Mesendoderm (in vitro differentiated cells): ENCODE results near the gene BTLA.

Experiments
- DNase-seq: peaks from one replicate; pipeline ENCODE4 v3.0.0; 2013
- H2AK5ac ChIP-seq: 2 replicates; pipeline ENCODE4 v1.6.1; 2013; ENCODE audit warnings: low read length, inconsistent platforms
- H2BK120ac ChIP-seq: 2 replicates; pipeline ENCODE4 v1.6.1; 2013; ENCODE audit warnings: low read depth, mild to moderate bottlenecking, low read length, moderate library complexity, mixed read lengths
- H2BK15ac ChIP-seq: replicated peaks from 2 replicates; pipeline ENCODE4 v1.6.1; 2013; ENCODE audit warnings: low read depth, mild to moderate bottlenecking, moderate library complexity
- H2BK5ac ChIP-seq: 2 replicates; pipeline ENCODE4 v1.6.1; 2013; ENCODE audit warnings: low read length, inconsistent platforms
- H3K18ac ChIP-seq: 2 replicates; pipeline ENCODE4 v1.6.1; 2013; ENCODE audit warnings: mild to moderate bottlenecking, low read length, mixed read lengths
- H3K23ac ChIP-seq: one replicate; pipeline ENCODE4 v1.6.1; 2013; ENCODE audit warnings: low read length
- H3K27ac ChIP-seq: 2 replicates; pipeline ENCODE4 v1.5.1; 2013; ENCODE audit warnings: low read depth, mild to moderate bottlenecking, inconsistent platforms, low read length, moderate library complexity
- H3K27me3 ChIP-seq: 2 replicates; pipeline ENCODE4 v1.6.1; 2013; ENCODE audit warnings: low read length, control low read depth, mild to moderate bottlenecking, inconsistent platforms; ENCODE audit not compliant: insufficient read depth, poor library complexity
- H3K36me3 ChIP-seq: 2 replicates; pipeline ENCODE4 v1.6.1; 2013; ENCODE audit warnings: low read length, inconsistent platforms; ENCODE audit not compliant: control insufficient read depth, insufficient read depth
- H3K4ac ChIP-seq: one replicate; pipeline ENCODE4 v1.6.1; 2013; ENCODE audit warnings: low read depth, mild to moderate bottlenecking, low read length, moderate library complexity
- H3K4me1 ChIP-seq: 2 replicates; pipeline ENCODE4 v1.6.1; 2013; ENCODE audit warnings: low read depth, low read length, inconsistent platforms; ENCODE audit not compliant: control insufficient read depth
- H3K4me2 ChIP-seq: 2 replicates; pipeline ENCODE4 v1.6.1; 2013; ENCODE audit warnings: low read length
- H3K4me3 ChIP-seq: 2 replicates; pipeline ENCODE4 v1.5.1; 2013; ENCODE audit warnings: mild to moderate bottlenecking, low read length
- H3K56ac ChIP-seq: one replicate; pipeline ENCODE4 v1.6.1; 2013; ENCODE audit warnings: low read length
- H3K79me1 ChIP-seq: 2 replicates; pipeline ENCODE4 v1.6.1; 2013; ENCODE audit warnings: low read length, inconsistent platforms
- H3K79me2 ChIP-seq: 2 replicates; pipeline ENCODE4 v1.6.1; 2013; ENCODE audit warnings: mild to moderate bottlenecking, low read length; ENCODE audit not compliant: control insufficient read depth, insufficient read depth
- H3K9ac ChIP-seq: 2 replicates; pipeline ENCODE4 v1.6.1; 2013; ENCODE audit warnings: low read length, inconsistent platforms
- H4K5ac ChIP-seq: one replicate; pipeline ENCODE4 v1.6.1; 2013; ENCODE audit warnings: low read length
- H4K8ac ChIP-seq: one replicate; pipeline ENCODE4 v1.6.1; 2013; ENCODE audit warnings: low read depth, mild to moderate bottlenecking, control low read depth, low read length, moderate library complexity
- WGBS: extraction: QIAGEN DNeasy Blood & Tissue Kit; methylation state at CpG from one replicate; pipeline ENCODE4 v1.1.7; 2013; ENCODE audit warnings: low lambda C conversion rate, missing lambda C conversion rate; ENCODE audit not compliant: insufficient coverage; ENCODE audit errors: extremely low coverage; 5-methylcytosine and 5-hydroxymethylcytosine counted together

Gene BTLA

DNA sequence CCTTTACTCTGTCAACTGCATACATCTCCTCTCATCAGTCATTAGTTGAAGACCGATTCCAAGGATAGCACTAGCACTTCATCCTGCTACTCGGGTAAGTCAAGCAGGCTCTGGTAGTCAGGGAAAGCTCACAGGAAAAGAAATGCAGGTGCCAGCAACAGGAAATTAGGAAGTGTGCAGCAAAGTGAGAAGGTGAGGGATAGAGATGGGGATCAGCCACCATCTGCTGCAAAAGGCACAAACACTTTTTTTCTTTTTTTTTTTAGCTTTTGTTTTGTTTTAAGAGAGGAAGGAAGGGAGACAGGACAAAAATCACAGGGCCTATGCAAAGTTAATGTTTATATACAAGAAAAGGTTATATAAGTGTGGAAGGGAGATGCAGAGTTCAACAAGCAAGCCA lies 9.0 kb upstream of the BTLA start:
- Histone ChIP-seq H3K4ac (no peak overlapping the region), H3K36me3 (no peaks in the 10 kb centered on the region), H3K23ac (no peak overlapping the region), H3K4me3 (no peak overlapping the region), H2BK120ac (no peak overlapping the region), H3K4me1 (no peaks in the 10 kb centered on the region), H3K27me3 (no peaks in the 10 kb centered on the region), H2BK5ac (no peak overlapping the region), H3K18ac (no peak overlapping the region), H2AK5ac (no peak overlapping the region), H3K79me1 (no peaks in the 10 kb centered on the region), H3K4me2 (no peak overlapping the region), H2BK15ac (no peak overlapping the region), H4K8ac (no peak overlapping the region), H3K27ac (no peak overlapping the region), H3K56ac (no peak overlapping the region), H3K9ac (no peak overlapping the region), H4K5ac (no peak overlapping the region), H3K79me2 (no peaks in the 10 kb centered on the region)
- no CpG with 5 or more reads among the region's 2 CpGs for WGBS
- no peak for DNase-seq

- Histone ChIP-seq H3K4ac (no peak overlapping the region), H3K4me3 (no peak overlapping the region), H3K56ac (no peak overlapping the region), H3K4me1 (no peaks in the 10 kb centered on the region), H2BK5ac (no peak overlapping the region), H3K36me3 (no peaks in the 10 kb centered on the region), H4K8ac (no peak overlapping the region), H3K18ac (no peak overlapping the region), H3K27ac (no peak overlapping the region), H2BK15ac (no peak overlapping the region), H3K79me2 (no peaks in the 10 kb centered on the region), H3K9ac (no peak overlapping the region), H4K5ac (no peak overlapping the region), H3K23ac (no peak overlapping the region), H2AK5ac (no peak overlapping the region), H3K4me2 (no peak overlapping the region), H3K27me3 (no peaks in the 10 kb centered on the region), H3K79me1 (no peaks in the 10 kb centered on the region), H2BK120ac (no peak overlapping the region)
- DNase-seq, result no peak
- no CpG with 5 or more reads among the region's 2 CpGs for WGBS
Measured at GRCh38 chr3:112505907-112506306, 6.6 kb upstream of the BTLA start.

DNA sequence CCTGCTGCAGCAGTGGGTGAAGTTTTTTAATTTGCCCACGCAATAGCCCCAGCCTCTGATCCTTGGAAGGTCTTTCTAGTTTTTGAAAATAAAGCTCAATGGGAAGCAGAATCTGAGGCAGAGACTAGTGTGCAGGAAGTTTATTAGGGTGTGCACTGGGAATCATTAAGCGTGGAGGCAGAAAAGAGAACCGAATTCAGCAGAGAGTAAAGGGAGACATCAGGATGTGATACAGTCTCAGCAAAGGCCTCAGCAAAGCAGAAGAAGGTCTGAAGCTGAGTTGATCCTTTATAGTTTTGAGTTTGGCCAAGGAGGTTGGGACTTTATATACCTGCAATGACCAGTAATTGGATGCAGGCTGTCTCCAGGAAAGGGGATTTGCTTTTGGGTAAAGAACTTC lies 4.9 kb upstream of the BTLA start:
- Histone ChIP-seq H3K18ac (no peak overlapping the region), H3K36me3 (no peaks in the 10 kb centered on the region), H4K5ac (no peak overlapping the region), H2BK120ac (no peak overlapping the region), H2AK5ac (no peak overlapping the region), H3K27me3 (no peaks in the 10 kb centered on the region), H3K79me2 (no peaks in the 10 kb centered on the region), H3K4me1 (no peaks in the 10 kb centered on the region), H4K8ac (no peak overlapping the region), H3K56ac (no peak overlapping the region), H2BK15ac (no peak overlapping the region), H3K9ac (no peak overlapping the region), H3K23ac (no peak overlapping the region), H3K79me1 (no peaks in the 10 kb centered on the region), H3K4ac (no peak overlapping the region), H3K4me3 (no peak overlapping the region), H3K4me2 (no peak overlapping the region), H3K27ac (no peak overlapping the region), H2BK5ac (no peak overlapping the region)
- no CpG with 5 or more reads among the region's 3 CpGs for WGBS
- no peak for DNase-seq

GRCh38 chr3:112503304-112503972 lies 4.2 kb upstream of the BTLA start:
- WGBS, result no CpG with 5 or more reads among the region's 4 CpGs
- H2BK15ac ChIP-seq, result no peak overlapping the region
- no peak overlapping the region for H2BK120ac ChIP-seq
- no peak overlapping the region for H3K4me3 ChIP-seq
- no peak overlapping the region for H3K27ac ChIP-seq
- H3K23ac ChIP-seq, result no peak overlapping the region
- H4K5ac ChIP-seq, result no peak overlapping the region
- no peaks in the 10 kb centered on the region for H3K79me2 ChIP-seq
- no peak overlapping the region for H4K8ac ChIP-seq
- DNase-seq, result no peak
- no peak overlapping the region for H2BK5ac ChIP-seq
- H3K36me3 ChIP-seq, result no peaks in the 10 kb centered on the region
- no peak overlapping the region for H3K4me2 ChIP-seq
- no peak overlapping the region for H3K18ac ChIP-seq
- no peak overlapping the region for H3K9ac ChIP-seq
- no peak overlapping the region for H3K56ac ChIP-seq
- H3K79me1 ChIP-seq, result no peaks in the 10 kb centered on the region
- no peaks in the 10 kb centered on the region for H3K27me3 ChIP-seq
- H3K4me1 ChIP-seq, result no peaks in the 10 kb centered on the region
- no peak overlapping the region for H3K4ac ChIP-seq
- H2AK5ac ChIP-seq, result no peak overlapping the region

DNA sequence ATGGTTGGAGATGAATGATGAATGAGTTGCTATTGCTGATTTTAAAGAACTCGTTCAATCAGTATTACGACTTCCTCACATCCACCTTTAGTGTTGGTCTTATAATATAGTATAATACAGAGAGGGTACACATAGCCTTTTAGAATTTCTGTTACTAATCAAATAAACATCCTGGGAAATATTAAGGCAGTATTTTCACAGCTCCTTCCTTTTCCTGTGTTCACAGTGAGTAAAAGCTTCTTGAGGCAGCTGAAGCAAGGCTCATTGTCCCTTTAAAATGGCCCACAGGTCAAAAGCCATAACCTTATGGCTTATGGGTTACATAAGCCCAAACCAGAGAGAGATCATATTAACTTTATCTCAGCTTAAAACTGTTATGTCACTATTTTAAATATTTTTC lies 1.3 kb upstream of the BTLA start:
- H2AK5ac ChIP-seq, result no peak overlapping the region
- H4K8ac ChIP-seq, result no peak overlapping the region
- no peaks in the 10 kb centered on the region for H3K36me3 ChIP-seq
- H3K79me2 ChIP-seq, result no peaks in the 10 kb centered on the region
- H3K27ac ChIP-seq, result no peak overlapping the region
- no peak overlapping the region for H3K4ac ChIP-seq
- no peak overlapping the region for H2BK5ac ChIP-seq
- WGBS, result no CpG with 5 or more reads among the region's 2 CpGs
- H3K18ac ChIP-seq, result no peak overlapping the region
- H3K4me2 ChIP-seq, result no peak overlapping the region
- no peak overlapping the region for H3K23ac ChIP-seq
- no peak overlapping the region for H3K9ac ChIP-seq
- H2BK120ac ChIP-seq, result no peak overlapping the region
- no peak overlapping the region for H3K56ac ChIP-seq
- no peaks in the 10 kb centered on the region for H3K79me1 ChIP-seq
- H4K5ac ChIP-seq, result no peak overlapping the region
- no peaks in the 10 kb centered on the region for H3K4me1 ChIP-seq
- no peak overlapping the region for H2BK15ac ChIP-seq
- no peak for DNase-seq
- no peaks in the 10 kb centered on the region for H3K27me3 ChIP-seq
- no peak overlapping the region for H3K4me3 ChIP-seq

GRCh38 chr3:112497897-112498548 lies 1.2 kb downstream of the BTLA start:
- no peak overlapping the region for H2AK5ac ChIP-seq
- H3K23ac ChIP-seq, result no peak overlapping the region
- H2BK120ac ChIP-seq, result no peak overlapping the region
- H3K79me1 ChIP-seq, result no peaks in the 10 kb centered on the region
- no peak overlapping the region for H4K8ac ChIP-seq
- no peaks in the 10 kb centered on the region for H3K79me2 ChIP-seq
- H3K4me1 ChIP-seq, result no peaks in the 10 kb centered on the region
- H3K9ac ChIP-seq, result no peak overlapping the region
- no peak overlapping the region for H3K56ac ChIP-seq
- no peak for DNase-seq
- H3K18ac ChIP-seq, result no peak overlapping the region
- H3K4ac ChIP-seq, result no peak overlapping the region
- no peak overlapping the region for H3K4me2 ChIP-seq
- no peak overlapping the region for H3K27ac ChIP-seq
- no peak overlapping the region for H2BK15ac ChIP-seq
- no peak overlapping the region for H2BK5ac ChIP-seq
- no CpG with 5 or more reads among the region's 11 CpGs for WGBS
- no peak overlapping the region for H4K5ac ChIP-seq
- H3K4me3 ChIP-seq, result no peak overlapping the region
- H3K27me3 ChIP-seq, result no peaks in the 10 kb centered on the region
- no peaks in the 10 kb centered on the region for H3K36me3 ChIP-seq
